Stimulated activated CD8-positive, alpha-beta memory T cell treated with anti-CD3 and anti-CD28 coated beads, Interleukin-7, amount 100 ng/mL, for 1 hour (primary cell): Measurements from ENCODE around the gene SMIM24.
"Not testable (repeated sequence)": the region's sequence is repeated elsewhere in the genome, so short reads cannot be mapped to it uniquely, and the experiment has no call there.

Source experiments
- DNase-seq, 2 donors: peaks; one replicate each; pipeline ENCODE4 v3.0.0-alpha.2; 2020; ENCODE audit warnings: low read depth in 2 of 2

The SMIM24 gene

GRCh38 chr19:3455960-3456601 is 24.2 kb downstream of the SMIM24 start:
- no peak for DNase-seq

- DNase-seq: no peak
These were observed 24.9 kb downstream of the SMIM24 start for GRCh38 chr19:3455393-3455955.

GRCh38 chr19:3454656-3455392 is 25.5 kb downstream of the SMIM24 start:
- DNase-seq: no peak

- DNase-seq: no peak
These were observed 26.5 kb downstream of the SMIM24 start for GRCh38 chr19:3453840-3454239.

- DNase-seq: not testable (repeated sequence)
These were observed 27.4 kb downstream of the SMIM24 start for GRCh38 chr19:3452942-3453214.

GRCh38 chr19:3452171-3452941 is 28.0 kb downstream of the SMIM24 start:
- DNase-seq: no peak

GRCh38 chr19:3451451-3451866 is 28.9 kb downstream of the SMIM24 start:
- DNase-seq: no peak

- DNase-seq: no peak
These were observed 29.4 kb downstream of the SMIM24 start for GRCh38 chr19:3450796-3451411.

- no peak for DNase-seq
These were observed 31.6 kb downstream of the SMIM24 start for GRCh38 chr19:3448616-3449334.

GRCh38 chr19:3446657-3447056 is 33.7 kb downstream of the SMIM24 start:
- DNase-seq: not testable (repeated sequence)

- no peak for DNase-seq
These were observed 35.6 kb downstream of the SMIM24 start for GRCh38 chr19:3444695-3445234.

GRCh38 chr19:3443840-3444694 is 36.3 kb downstream of the SMIM24 start:
- DNase-seq: no peak

GRCh38 chr19:3442487-3443071 is 37.7 kb downstream of the SMIM24 start:
- DNase-seq: no peak

GRCh38 chr19:3441986-3442329 is 38.4 kb downstream of the SMIM24 start:
- DNase-seq: no peak

- no peak for DNase-seq
These were observed 39.0 kb downstream of the SMIM24 start for GRCh38 chr19:3441089-3441985.

GRCh38 chr19:3440082-3440481 is 40.2 kb downstream of the SMIM24 start:
- peak; percentile 12 to 32 for DNase-seq

GRCh38 chr19:3434630-3435553 is 45.4 kb downstream of the SMIM24 start:
- DNase-seq: peak; percentile 87 to 88
